HCT116 (cell line): ENCODE data around the gene MTARC2. TPM values are rescaled to one million over a fixed set of nuclear protein-coding genes. Genes with fewer than 3 reads are reported as not detected.

Experiments used
- ATAC-seq: fragments of 200-7000 bp; cut with Tn5 transposase; 2 replicates; pipeline ENCODE4 v1.9.1; 2020; ENCODE audit warnings: mild to moderate bottlenecking, moderate library complexity
- Bru-seq: library from RNA; stranded (reverse); fragments of 400-500 nt; gene quantifications from one replicate; lab custom pipeline; 2021; lab: Mats Ljungman, UMichigan
- BruChase-seq, 2 experiments: library from RNA; stranded (reverse); fragments of 400-500 nt; gene quantifications; one replicate each; lab custom pipeline; 2021; lab: Mats Ljungman, UMichigan
- BruUV-seq: library from RNA; stranded (reverse); fragments of 400-500 nt; replicated peaks from 2 replicates; lab custom pipeline; 2021; lab: Mats Ljungman, UMichigan
- CTCF ChIA-PET: fragments of 300-600 bp; sonication (Branson Sonifier 250); formaldehyde crosslinking; loops from one replicate; lab custom pipeline; 2021; ENCODE audit warnings: antibody characterized with exemption; lab: Charles Lee
- POLR2A ChIA-PET: fragments of 300-600, 350-600 bp; sonication (Branson Sonifier 250); formaldehyde crosslinking; loops from one replicate; lab custom pipeline; 2021; ENCODE audit warnings: antibody characterized with exemption; lab: Charles Lee
- RAD21 ChIA-PET, 2 experiments: fragments of 300-600 bp; sonication (Branson Sonifier 250); formaldehyde crosslinking; loops; one replicate each; lab custom pipeline; 2023; ENCODE audit warnings: low total read pairs in 2 of 2; ENCODE audit not compliant: uncharacterized antibody in 2 of 2, unreplicated experiment in 2 of 2, low non-redundant PET in 1 of 2; lab: Charles Lee
- DNase-seq: peaks from one replicate; pipeline ENCODE4 v3.0.0-alpha.2; 2010; ENCODE audit warnings: low read depth, low spot score
- H2AFZ ChIP-seq: fragments of 200-600 bp; shearing (Covaris generic), sonication (generic); 2 replicates; pipeline ENCODE4 v1.6.1; 2017; ENCODE audit warnings: low read depth, mixed run types, mixed read lengths, antibody characterized with exemption, low read length; ENCODE audit not compliant: poor library complexity, severe bottlenecking
- H3K27ac ChIP-seq: 2 replicates; pipeline ENCODE4 v1.5.1; 2012; ENCODE audit warnings: low read depth, low read length
- H3K27me3 ChIP-seq: fragments of 200-600 bp; sonication (generic); 2 replicates; pipeline ENCODE4 v1.6.1; 2016; ENCODE audit warnings: mixed run types, low read length, mixed read lengths; ENCODE audit not compliant: insufficient read depth
- H3K36me3 ChIP-seq, 2 experiments: fragments of 200-500 bp in 1 of 2; fragments of 200-600 bp in 1 of 2; sonication (Bioruptor generic) in 1 of 2; sonication (generic) in 1 of 2; 2 replicates each; pipeline versions ENCODE4 v1.5.1 to v1.6.1; 2014 to 2016; ENCODE audit warnings: low read length in 2 of 2, inconsistent platforms in 1 of 2, mixed read lengths in 1 of 2, mixed run types in 1 of 2; ENCODE audit not compliant: insufficient read depth in 2 of 2, control insufficient read depth in 1 of 2
- H3K4me1 ChIP-seq, 2 experiments: fragments of 200-600 bp in 1 of 2; sonication (generic) in 1 of 2; 2 replicates each; pipeline versions ENCODE4 v1.5.1 to v1.6.1; 2012 to 2017; ENCODE audit warnings: low read length in 2 of 2, inconsistent platforms in 1 of 2, mild to moderate bottlenecking in 1 of 2, mixed read lengths in 1 of 2, mixed run types in 1 of 2, moderate library complexity in 1 of 2; ENCODE audit not compliant: insufficient read depth in 2 of 2, control insufficient read depth in 1 of 2
- H3K4me2 ChIP-seq: fragments of 200-600 bp; sonication (generic); 2 replicates; pipeline ENCODE4 v1.6.1; 2017; ENCODE audit warnings: mixed run types, low read length, mixed read lengths
- H3K4me3 ChIP-seq, 2 experiments: fragments of 200-600 bp in 1 of 2; sonication (generic) in 1 of 2; replicated peaks in 1 of 2; 2 replicates each; pipeline ENCODE4 v1.5.1; 2011 to 2016; ENCODE audit warnings: low read length in 2 of 2, control low read depth in 1 of 2, low read depth in 1 of 2, mild to moderate bottlenecking in 1 of 2, mixed read lengths in 1 of 2, mixed run types in 1 of 2
- H3K79me2 ChIP-seq: fragments of 200-600 bp; sonication (generic); 2 replicates; pipeline ENCODE4 v1.6.1; 2017; ENCODE audit warnings: mild to moderate bottlenecking, mixed run types, low read length, moderate library complexity, mixed read lengths; ENCODE audit not compliant: insufficient read depth
- H3K9ac ChIP-seq: fragments of 200-600 bp; sonication (generic); 2 replicates; pipeline ENCODE4 v1.6.1; 2016; ENCODE audit warnings: low read length, mixed read lengths
- H3K9me2 ChIP-seq: fragments of 200-600 bp; sonication (generic), shearing (Covaris generic); 2 replicates; pipeline ENCODE4 v1.6.1; 2017; ENCODE audit warnings: mixed run types, mild to moderate bottlenecking, moderate library complexity; ENCODE audit not compliant: insufficient read depth
- H3K9me3 ChIP-seq, 2 experiments: fragments of 200-500 bp in 1 of 2; fragments of 200-600 bp in 1 of 2; sonication (Bioruptor generic) in 1 of 2; sonication (generic) in 1 of 2; 2 replicates each; pipeline ENCODE4 v1.6.1; 2014 to 2017; ENCODE audit warnings: low read length in 2 of 2, mixed read lengths in 2 of 2, inconsistent platforms in 1 of 2, low read depth in 1 of 2, mild to moderate bottlenecking in 1 of 2, mixed run types in 1 of 2, moderate library complexity in 1 of 2; ENCODE audit not compliant: control insufficient read depth in 1 of 2, insufficient read depth in 1 of 2
- H4K20me1 ChIP-seq: fragments of 200-600 bp; sonication (generic), shearing (Covaris generic); 2 replicates; pipeline ENCODE4 v1.6.1; 2017; ENCODE audit warnings: mixed run types, mild to moderate bottlenecking, moderate library complexity; ENCODE audit not compliant: insufficient read depth
- CBX3 ChIP-seq: IDR thresholded peaks from 2 replicates; pipeline ENCODE4 v1.6.1; 2012; ENCODE audit warnings: low read depth
- CEBPB ChIP-seq: IDR thresholded peaks from 2 replicates; pipeline ENCODE4 v1.6.1; 2012; ENCODE audit warnings: low read depth
- ELF1 ChIP-seq: IDR thresholded peaks from 2 replicates; pipeline ENCODE4 v1.6.1; 2012; ENCODE audit warnings: low read depth, borderline replicate concordance
- EZH2 ChIP-seq: fragments of 200-600 bp; sonication (generic); IDR thresholded peaks from 2 replicates; pipeline ENCODE4 v1.6.1; 2017; ENCODE audit warnings: antibody characterized with exemption, mixed run types
- EZH2phosphoT487 ChIP-seq: fragments of 200-600 bp; IDR thresholded peaks from 2 replicates; pipeline ENCODE4 v1.6.1; 2018; ENCODE audit warnings: antibody characterized with exemption, borderline replicate concordance
- FOSL1 ChIP-seq: IDR thresholded peaks from 2 replicates; pipeline ENCODE4 v1.6.1; 2012; ENCODE audit warnings: low read depth
- JUND ChIP-seq: IDR thresholded peaks from 2 replicates; pipeline ENCODE4 v1.6.1; 2012
- MAX ChIP-seq: IDR thresholded peaks from 2 replicates; pipeline ENCODE4 v1.6.1; 2012
- POLR2A ChIP-seq: IDR thresholded peaks from 2 replicates; pipeline ENCODE4 v1.7.0; 2011; ENCODE audit warnings: borderline replicate concordance; ENCODE audit not compliant: insufficient read depth, insufficient read length; ENCODE audit errors: extremely low read depth
- POLR2AphosphoS5 ChIP-seq: IDR thresholded peaks from 2 replicates; pipeline ENCODE4 v1.6.1; 2011; ENCODE audit warnings: mild to moderate bottlenecking, low read depth, low read length, moderate library complexity
- RAD21 ChIP-seq: IDR thresholded peaks from 2 replicates; pipeline ENCODE4 v1.6.1; 2012; ENCODE audit warnings: low read depth, mild to moderate bottlenecking
- SIN3A ChIP-seq: IDR thresholded peaks from 2 replicates; pipeline ENCODE4 v1.6.1; 2012; ENCODE audit warnings: low read depth
- SRF ChIP-seq: IDR thresholded peaks from 2 replicates; pipeline ENCODE4 v1.6.1; 2012; ENCODE audit warnings: low read depth
- TCF7L2 ChIP-seq: IDR thresholded peaks from 2 replicates; pipeline ENCODE4 v1.7.0; 2011; ENCODE audit warnings: borderline replicate concordance, inconsistent platforms; ENCODE audit not compliant: insufficient read depth, insufficient read length; ENCODE audit errors: extremely low read depth
- YY1 ChIP-seq: IDR thresholded peaks from 2 replicates; pipeline ENCODE4 v1.6.1; 2011; ENCODE audit warnings: low read length, low read depth, moderate library complexity, mild to moderate bottlenecking; ENCODE audit not compliant: insufficient replicate concordance; ENCODE audit errors: extremely low read depth
- ZFX ChIP-seq: fragments of 450-650 bp; IDR thresholded peaks from 2 replicates; pipeline ENCODE4 v1.6.1; 2017
- ZNF274 ChIP-seq: fragments of 200-500 bp; sonication (Bioruptor generic); IDR thresholded peaks from 2 replicates; pipeline ENCODE4 v1.6.1; 2014; ENCODE audit warnings: mild to moderate bottlenecking, low read depth, low read length, inconsistent platforms
- intact Hi-C: fragments of 100-400 bp; cut with micrococcal nuclease; formaldehyde crosslinking; loops from 2 replicates; pipeline ENCODE4 v1.10.0; 2022
- long read RNA-seq: library from polyadenylated mRNA; unstranded; transcript quantifications from one replicate; pipeline ENCODE4 v2.0.0, GENCODE V29; 2021; ENCODE audit not compliant: unreplicated experiment
- polyA plus RNA-seq: library from polyadenylated mRNA; unstranded; fragments of >200 nt; gene quantifications from 2 replicates; pipeline ENCODE4 v1.2.1, GENCODE V29; 2012; ENCODE audit warnings: missing spikeins
- total RNA-seq: library from RNA; stranded (reverse); gene quantifications from one replicate; pipeline ENCODE4 v1.2.1, GENCODE V29; 2021; ENCODE audit not compliant: unreplicated experiment
- TF ChIP-seq, protein P1 (sequence below): IDR thresholded peaks from 2 replicates; pipeline ENCODE4 v1.6.1; 2011; ENCODE audit warnings: mild to moderate bottlenecking, low read length, moderate library complexity; ENCODE audit not compliant: insufficient replicate concordance; ENCODE audit errors: extremely low read depth
- TF ChIP-seq, protein P2 (sequence below): IDR thresholded peaks from 2 replicates; pipeline ENCODE4 v1.6.1; 2012
- TF ChIP-seq, protein P3 (sequence below): IDR thresholded peaks from 2 replicates; pipeline ENCODE4 v1.6.1; 2012; ENCODE audit warnings: low read depth

The MTARC2 gene
- total RNA-seq (16.6 TPM), Bru-seq, nascent RNA (percentile 58 among the genes with signal in this experiment), BruChase-seq, experiment 1, labeled RNA remaining after a 6-hour chase (percentile 60 among the genes with signal in this experiment), BruChase-seq, experiment 2, labeled RNA remaining after a 2-hour chase (percentile 76 among the genes with signal in this experiment)
- 10.3 and 12.9 TPM in 2 replicates for polyA plus RNA-seq
- long read RNA-seq, transcript MARC2-202 (8 exons, 2,134 nt): major isoform, 13 of 22 reads
- long read RNA-seq, partial matches to known transcripts: 3 of 22 reads
- long read RNA-seq, other reads (novel, unspliced or antisense): 6 of 22 reads

- intact Hi-C loops: no loop called here
- POLR2A ChIA-PET: interaction anchor here (1.0 to 1.6 kb wide), 5 partner anchors 8 to 467 kb away, joined by 3 to 10 read pairs (median 5); no protein-coding TSS in a partner anchor
- TF ChIP-seq POLR2A (peak; percentile 91), RAD21 (no peak), EZH2 (no peak), MAX (peak; percentile 75), FOSL1 (no peak), YY1 (peak; percentile 66), CBX3 (peak; percentile 7; the same call in 1 of the 2 replicates), POLR2AphosphoS5 (peak; percentile 97), ELF1 (no peak), ZNF274 (no peak), JUND (no peak), TCF7L2 (no peak), SIN3A (peak; percentile 75), EZH2phosphoT487 (no peak), CEBPB (no peak), SRF (no peak), ZFX (peak; percentile 87)
- TF ChIP-seq, protein P1, sequence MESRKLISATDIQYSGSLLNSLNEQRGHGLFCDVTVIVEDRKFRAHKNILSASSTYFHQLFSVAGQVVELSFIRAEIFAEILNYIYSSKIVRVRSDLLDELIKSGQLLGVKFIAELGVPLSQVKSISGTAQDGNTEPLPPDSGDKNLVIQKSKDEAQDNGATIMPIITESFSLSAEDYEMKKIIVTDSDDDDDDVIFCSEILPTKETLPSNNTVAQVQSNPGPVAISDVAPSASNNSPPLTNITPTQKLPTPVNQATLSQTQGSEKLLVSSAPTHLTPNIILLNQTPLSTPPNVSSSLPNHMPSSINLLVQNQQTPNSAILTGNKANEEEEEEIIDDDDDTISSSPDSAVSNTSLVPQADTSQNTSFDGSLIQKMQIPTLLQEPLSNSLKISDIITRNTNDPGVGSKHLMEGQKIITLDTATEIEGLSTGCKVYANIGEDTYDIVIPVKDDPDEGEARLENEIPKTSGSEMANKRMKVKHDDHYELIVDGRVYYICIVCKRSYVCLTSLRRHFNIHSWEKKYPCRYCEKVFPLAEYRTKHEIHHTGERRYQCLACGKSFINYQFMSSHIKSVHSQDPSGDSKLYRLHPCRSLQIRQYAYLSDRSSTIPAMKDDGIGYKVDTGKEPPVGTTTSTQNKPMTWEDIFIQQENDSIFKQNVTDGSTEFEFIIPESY: no peak
- TF ChIP-seq, protein P2, sequence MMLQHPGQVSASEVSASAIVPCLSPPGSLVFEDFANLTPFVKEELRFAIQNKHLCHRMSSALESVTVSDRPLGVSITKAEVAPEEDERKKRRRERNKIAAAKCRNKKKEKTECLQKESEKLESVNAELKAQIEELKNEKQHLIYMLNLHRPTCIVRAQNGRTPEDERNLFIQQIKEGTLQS: no peak
- TF ChIP-seq, protein P3, sequence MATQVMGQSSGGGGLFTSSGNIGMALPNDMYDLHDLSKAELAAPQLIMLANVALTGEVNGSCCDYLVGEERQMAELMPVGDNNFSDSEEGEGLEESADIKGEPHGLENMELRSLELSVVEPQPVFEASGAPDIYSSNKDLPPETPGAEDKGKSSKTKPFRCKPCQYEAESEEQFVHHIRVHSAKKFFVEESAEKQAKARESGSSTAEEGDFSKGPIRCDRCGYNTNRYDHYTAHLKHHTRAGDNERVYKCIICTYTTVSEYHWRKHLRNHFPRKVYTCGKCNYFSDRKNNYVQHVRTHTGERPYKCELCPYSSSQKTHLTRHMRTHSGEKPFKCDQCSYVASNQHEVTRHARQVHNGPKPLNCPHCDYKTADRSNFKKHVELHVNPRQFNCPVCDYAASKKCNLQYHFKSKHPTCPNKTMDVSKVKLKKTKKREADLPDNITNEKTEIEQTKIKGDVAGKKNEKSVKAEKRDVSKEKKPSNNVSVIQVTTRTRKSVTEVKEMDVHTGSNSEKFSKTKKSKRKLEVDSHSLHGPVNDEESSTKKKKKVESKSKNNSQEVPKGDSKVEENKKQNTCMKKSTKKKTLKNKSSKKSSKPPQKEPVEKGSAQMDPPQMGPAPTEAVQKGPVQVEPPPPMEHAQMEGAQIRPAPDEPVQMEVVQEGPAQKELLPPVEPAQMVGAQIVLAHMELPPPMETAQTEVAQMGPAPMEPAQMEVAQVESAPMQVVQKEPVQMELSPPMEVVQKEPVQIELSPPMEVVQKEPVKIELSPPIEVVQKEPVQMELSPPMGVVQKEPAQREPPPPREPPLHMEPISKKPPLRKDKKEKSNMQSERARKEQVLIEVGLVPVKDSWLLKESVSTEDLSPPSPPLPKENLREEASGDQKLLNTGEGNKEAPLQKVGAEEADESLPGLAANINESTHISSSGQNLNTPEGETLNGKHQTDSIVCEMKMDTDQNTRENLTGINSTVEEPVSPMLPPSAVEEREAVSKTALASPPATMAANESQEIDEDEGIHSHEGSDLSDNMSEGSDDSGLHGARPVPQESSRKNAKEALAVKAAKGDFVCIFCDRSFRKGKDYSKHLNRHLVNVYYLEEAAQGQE: no peak
Measured at GRCh38 chr1:220748089-220748934, at the start of gene MTARC2. TSS of gene MTARC2 (plus strand) at chr1:220748322. CDS start at chr1:220748532, 210 bp downstream.

More at GRCh38 chr1:220748089-220748934, at the start of gene MTARC2:
- peaks cover 40% of the 10 kb centered on the region for H3K79me2 ChIP-seq
- no peaks in the 10 kb centered on the region for H3K36me3 ChIP-seq
- peak; percentile 66 for DNase-seq
- peaks cover 6 to 16% of the 10 kb centered on the region in 2 experiments; a peak in 3 of 4 replicates for H3K4me1 ChIP-seq
- no peaks in the 10 kb centered on the region for H3K9me3 ChIP-seq
- peak within 1 kb of the TSS; percentile 71 for H3K27ac ChIP-seq
- ChIA-PET CTCF (interaction anchor here (1.1 to 2.6 kb wide), 4 partner anchors 15 to 559 kb away, joined by 3 to 16 read pairs (median 6); no protein-coding TSS in a partner anchor), RAD21 (no interaction called here)
- no peaks in the 10 kb centered on the region for H3K27me3 ChIP-seq
- peak within 1 kb of the TSS; percentile 53 for H2AFZ ChIP-seq
- no peaks in the 10 kb centered on the region for H3K9me2 ChIP-seq
- peak within 1 kb of the TSS; percentile 81 for H3K4me2 ChIP-seq
- peak; percentile 95 for ATAC-seq
- H4K20me1 ChIP-seq: no peaks in the 10 kb centered on the region
- H3K4me3 ChIP-seq: peak within 1 kb of the TSS; percentile 65 to 86
- H3K9ac ChIP-seq: peak within 1 kb of the TSS; percentile 89
- no TSS peak for BruUV-seq
